HG02973 (cell line): ENCODE measurements around the gene ELL.
"Not testable (repeated sequence)": the region's sequence is repeated elsewhere in the genome, so short reads cannot be mapped to it uniquely, and the experiment has no call there.

Source experiments
- ATAC-seq: cut with Tn5 transposase; IDR thresholded peaks from one replicate; pipeline ENCODE4 v1.9.1; 2021; ENCODE audit warnings: moderate library complexity; ENCODE audit not compliant: unreplicated experiment

The ELL gene

GRCh38 chr19:18405754-18406153, 116.1 kb downstream of the ELL start:
- not testable (repeated sequence) for ATAC-seq

- not testable (repeated sequence) for ATAC-seq
These were observed 119.2 kb downstream of the ELL start for GRCh38 chr19:18402455-18403248.

- ATAC-seq = no peak
These were observed 120.2 kb downstream of the ELL start for GRCh38 chr19:18401580-18402112.

GRCh38 chr19:18399008-18399407, 122.9 kb downstream of the ELL start:
- no peak for ATAC-seq

GRCh38 chr19:18397242-18398202, 124.3 kb downstream of the ELL start, which contains the start of gene LRRC25:
LRRC25 (minus strand) TSS chr19:18397622; CDS start chr19:18396963, 659 bp downstream.
- no peak for ATAC-seq

GRCh38 chr19:18396471-18397241, 125.2 kb downstream of the ELL start:
- ATAC-seq = no peak

- no peak for ATAC-seq
These were observed 128.0 kb downstream of the ELL start for GRCh38 chr19:18393836-18394235.

- no peak for ATAC-seq
These were observed 128.9 kb downstream of the ELL start for GRCh38 chr19:18392926-18393325.
